ENCODE results near the gene SPOCK2.
A peak's percentile ranks its signal among the peaks of the same experiment; 100 is the strongest.

SPOCK2 gene

GRCh38 chr10:72043016-72043834, 45.1 kb downstream of the SPOCK2 start (continued):
- TF ChIP-seq ZNF639 (tag by site-specific recombination; IDR thresholded peaks at IDR 0.05) (no peak), KLF7 (tag by site-specific recombination; IDR thresholded peaks at IDR 0.05; ENCODE audit: borderline replicate concordance) (no peak)

- H3K9me3 ChIP-seq (ENCODE audit: control insufficient read depth, insufficient read depth, low read depth, low read length): no peaks in the 10 kb centered on the region
- POLR2A ChIA-PET: no interaction called here
- no peaks in the 10 kb centered on the region for H3K36me3 ChIP-seq (ENCODE audit: control insufficient read depth in 2 of 2, insufficient read depth in 1 of 2, low read length in 2 of 2)
- CTCF ChIA-PET: interaction anchor here (0.7 to 1.6 kb wide), 3 partner anchors 57 to 145 kb away, joined by 3 to 5 read pairs (median 4); no protein-coding TSS in a partner anchor
- H3K27ac ChIP-seq (ENCODE audit: extremely low read depth, low read depth, low read length): no peak overlapping the region
- TF ChIP-seq ZNF501 (tag by site-specific recombination; IDR thresholded peaks at IDR 0.05) (no peak), GFI1B (tag by site-specific recombination; IDR thresholded peaks at IDR 0.05) (no peak), ZNF658 (tag by site-specific recombination; IDR thresholded peaks at IDR 0.05) (no peak), ZNF692 (tag by site-specific recombination; IDR thresholded peaks at IDR 0.05) (no peak), ZFP69B (tag by site-specific recombination; IDR thresholded peaks at IDR 0.05) (no peak)
- no peaks in the 10 kb centered on the region for H3K4me1 ChIP-seq (ENCODE audit: control insufficient read depth, insufficient read depth, low read length)
- H3K4me3 ChIP-seq (ENCODE audit: low read depth, low read length): no peak overlapping the region
Measured at GRCh38 chr10:72041491-72041890, 46.9 kb downstream of the SPOCK2 start.

- no peak for TF ChIP-seq ZNF629 (tag by site-specific recombination; IDR thresholded peaks at IDR 0.05)
- no peak for TF ChIP-seq WT1 (tag by site-specific recombination; IDR thresholded peaks at IDR 0.05)
- TF ChIP-seq ZNF132 (tag by site-specific recombination; IDR thresholded peaks at IDR 0.05; ENCODE audit: borderline replicate concordance): no peak
- peak; percentile 92 for TF ChIP-seq PRDM4 (tag by site-specific recombination; IDR thresholded peaks at IDR 0.05)
- no peak for TF ChIP-seq ZNF529 (tag by site-specific recombination; IDR thresholded peaks at IDR 0.05; ENCODE audit: insufficient replicate concordance)
- Histone ChIP-seq H3K4me1 (ENCODE audit: control insufficient read depth, insufficient read depth, low read length) (no peaks in the 10 kb centered on the region), H3K27ac (ENCODE audit: extremely low read depth, low read depth, low read length) (no peak overlapping the region), H3K4me3 (ENCODE audit: low read depth, low read length) (no peak overlapping the region), H3K36me3 (ENCODE audit: control insufficient read depth in 2 of 2, insufficient read depth in 1 of 2, low read length in 2 of 2) (no peaks in the 10 kb centered on the region), H3K9me3 (ENCODE audit: control insufficient read depth, insufficient read depth, low read depth, low read length) (no peaks in the 10 kb centered on the region)
- CTCF ChIA-PET: interaction anchor here (0.6 to 3.9 kb wide), 3 partner anchors 9 to 223 kb away, joined by 3 to 25 read pairs (median 6); no protein-coding TSS in a partner anchor
- POLR2A ChIA-PET: interaction anchor here (1.5 kb wide), 1 partner anchor 24 kb away, joined by 4 read pairs; no protein-coding TSS in a partner anchor
Measured at GRCh38 chr10:72039377-72039776, 49.0 kb downstream of the SPOCK2 start.

GRCh38 chr10:72038458-72039001, 49.8 kb downstream of the SPOCK2 start:
- Histone ChIP-seq H3K4me1 (ENCODE audit: control insufficient read depth, insufficient read depth, low read length) (no peaks in the 10 kb centered on the region), H3K4me3 (ENCODE audit: low read depth, low read length) (no peak overlapping the region), H3K36me3 (ENCODE audit: control insufficient read depth in 2 of 2, insufficient read depth in 1 of 2, low read length in 2 of 2) (no peaks in the 10 kb centered on the region), H3K27ac (ENCODE audit: extremely low read depth, low read depth, low read length) (no peak overlapping the region), H3K9me3 (ENCODE audit: control insufficient read depth, insufficient read depth, low read depth, low read length) (no peaks in the 10 kb centered on the region)
- ChIA-PET POLR2A (interaction anchor here (1.5 kb wide), 1 partner anchor 25 kb away, joined by 4 read pairs; no protein-coding TSS in a partner anchor), CTCF (interaction anchor here (0.6 to 3.9 kb wide), 4 partner anchors 10 to 142 kb away, joined by 3 to 25 read pairs (median 4); no protein-coding TSS in a partner anchor)
- TF ChIP-seq ZNF26 (tag by site-specific recombination; IDR thresholded peaks at IDR 0.05) (no peak), ZFHX2 (tag by site-specific recombination; conservative IDR thresholded peaks at IDR 0.05) (peak; percentile 19), ZNF133 (tag by site-specific recombination; IDR thresholded peaks at IDR 0.05) (no peak), ZNF239 (tag by site-specific recombination; IDR thresholded peaks at IDR 0.05) (no peak), MEIS1 (CRISPR knock-in tag; IDR thresholded peaks at IDR 0.05; ENCODE audit: borderline replicate concordance) (no peak), ZNF610 (tag by site-specific recombination; IDR thresholded peaks at IDR 0.05; ENCODE audit: borderline replicate concordance) (no peak), KLF17 (tag by site-specific recombination; IDR thresholded peaks at IDR 0.05) (0 out of 2 replicates have a peak, but pooled peaks have one; percentile 42), EGR2 (tag by site-specific recombination; IDR thresholded peaks at IDR 0.05; ENCODE audit: low read depth) (no peak)
